Renal pelvis (tissue), 12 donors: Measurements from ENCODE around the gene CD300H. TPM values are rescaled to one million over a fixed set of nuclear protein-coding genes. Genes with fewer than 3 reads are reported as not detected.

Experiments used
- DNase-seq: peaks from one replicate; pipeline ENCODE4 v3.0.0-alpha.2; 2013
- long read RNA-seq, 16 experiments: transcript quantifications; one replicate each; lab custom pipeline, GENCODE V29; 2026
- polyA plus RNA-seq, 3 donors: library from polyadenylated mRNA; unstranded; fragments of 120-200 nt; gene quantifications; one replicate each; pipeline ENCODE4 v1.2.1, GENCODE V29; 2013; ENCODE audit not compliant: insufficient read length in 3 of 3

The CD300H gene
- polyA plus RNA-seq: not detected
- long read RNA-seq, donor 1: 0 reads
- long read RNA-seq, donor 2: 0 reads
- long read RNA-seq, donor 3: 0 reads
- long read RNA-seq, donor 4: 0 reads
- long read RNA-seq, donor 5: 0 reads
- long read RNA-seq, donor 6: 0 reads
- long read RNA-seq, donor 7: 0 reads
- long read RNA-seq, donor 8: 0 reads
- long read RNA-seq, donor 9: 0 reads
- long read RNA-seq, donor 10: 0 reads
- long read RNA-seq, donor 11: 0 reads
- long read RNA-seq, donor 12: 0 reads
- long read RNA-seq, donor 13: 0 reads
- long read RNA-seq, donor 14: 0 reads
- long read RNA-seq, donor 15: 0 reads
- long read RNA-seq, donor 16: 0 reads

GRCh38 chr17:74567397-74567796 lies at the start of gene CD300H:
CD300H (minus strand) TSS chr17:74567509.
- no peak for DNase-seq

- no peak for DNase-seq
These were observed 49.4 kb upstream of the CD300H start for GRCh38 chr17:74616696-74617095.

GRCh38 chr17:74612046-74612445 lies 44.7 kb upstream of the CD300H start:
- no peak for DNase-seq

- DNase-seq: peak; percentile 43
These were observed 42.8 kb upstream of the CD300H start for GRCh38 chr17:74610108-74610507.

GRCh38 chr17:74608511-74608910 lies 41.2 kb upstream of the CD300H start:
- no peak for DNase-seq

- DNase-seq: no peak
These were observed 39.9 kb upstream of the CD300H start for GRCh38 chr17:74607221-74607620.

- DNase-seq: no peak
These were observed 38.7 kb upstream of the CD300H start for GRCh38 chr17:74606050-74606449.

GRCh38 chr17:74605361-74605760 lies 38.1 kb upstream of the CD300H start:
- DNase-seq: no peak

GRCh38 chr17:74604761-74605160 lies 37.5 kb upstream of the CD300H start:
- DNase-seq: no peak

- DNase-seq: no peak
These were observed 36.9 kb upstream of the CD300H start for GRCh38 chr17:74604200-74604599.

GRCh38 chr17:74603746-74604145 lies 36.4 kb upstream of the CD300H start:
- no peak for DNase-seq

GRCh38 chr17:74603037-74603635 lies 35.8 kb upstream of the CD300H start:
- DNase-seq: no peak

- DNase-seq: no peak
These were observed 34.7 kb upstream of the CD300H start for GRCh38 chr17:74601944-74602572.

- no peak for DNase-seq
These were observed 32.2 kb upstream of the CD300H start for GRCh38 chr17:74599448-74599939.

- no peak for DNase-seq
These were observed 31.7 kb upstream of the CD300H start for GRCh38 chr17:74599023-74599399.

- DNase-seq: no peak
These were observed 31.2 kb upstream of the CD300H start for GRCh38 chr17:74598346-74599022.

GRCh38 chr17:74597069-74597790 lies 29.9 kb upstream of the CD300H start:
- DNase-seq: no peak

- no peak for DNase-seq
These were observed 27.9 kb upstream of the CD300H start for GRCh38 chr17:74595037-74595750.

- no peak for DNase-seq
These were observed 25.0 kb upstream of the CD300H start, which contains the start of gene CD300LD for GRCh38 chr17:74592087-74592990. CD300LD (minus strand) TSS chr17:74592283; CDS start chr17:74592202, 81 bp downstream.

- DNase-seq: no peak
These were observed 24.2 kb upstream of the CD300H start for GRCh38 chr17:74591503-74591902.
